GM12864 (cell line): ENCODE measurements around the gene FSTL4.

Source experiments
- DNase-seq: peaks from one replicate; pipeline ENCODE4 v3.0.0-alpha.2; 2011; ENCODE audit warnings: low read depth
- H3K4me3 ChIP-seq: 2 replicates; pipeline ENCODE4 v1.5.1; 2011; ENCODE audit warnings: mild to moderate bottlenecking, low read depth, low read length, control low read depth
- TF ChIP-seq, protein P1 (sequence below): IDR thresholded peaks from 2 replicates; pipeline ENCODE4 v1.5.1; 2011; ENCODE audit warnings: low read depth, mild to moderate bottlenecking, moderate library complexity, low read length, control low read depth, inconsistent platforms; ENCODE audit errors: missing control alignments

The FSTL4 gene

GRCh38 chr5:133164759-133165158 lies 447.6 kb downstream of the FSTL4 start:
- TF ChIP-seq, protein P1, sequence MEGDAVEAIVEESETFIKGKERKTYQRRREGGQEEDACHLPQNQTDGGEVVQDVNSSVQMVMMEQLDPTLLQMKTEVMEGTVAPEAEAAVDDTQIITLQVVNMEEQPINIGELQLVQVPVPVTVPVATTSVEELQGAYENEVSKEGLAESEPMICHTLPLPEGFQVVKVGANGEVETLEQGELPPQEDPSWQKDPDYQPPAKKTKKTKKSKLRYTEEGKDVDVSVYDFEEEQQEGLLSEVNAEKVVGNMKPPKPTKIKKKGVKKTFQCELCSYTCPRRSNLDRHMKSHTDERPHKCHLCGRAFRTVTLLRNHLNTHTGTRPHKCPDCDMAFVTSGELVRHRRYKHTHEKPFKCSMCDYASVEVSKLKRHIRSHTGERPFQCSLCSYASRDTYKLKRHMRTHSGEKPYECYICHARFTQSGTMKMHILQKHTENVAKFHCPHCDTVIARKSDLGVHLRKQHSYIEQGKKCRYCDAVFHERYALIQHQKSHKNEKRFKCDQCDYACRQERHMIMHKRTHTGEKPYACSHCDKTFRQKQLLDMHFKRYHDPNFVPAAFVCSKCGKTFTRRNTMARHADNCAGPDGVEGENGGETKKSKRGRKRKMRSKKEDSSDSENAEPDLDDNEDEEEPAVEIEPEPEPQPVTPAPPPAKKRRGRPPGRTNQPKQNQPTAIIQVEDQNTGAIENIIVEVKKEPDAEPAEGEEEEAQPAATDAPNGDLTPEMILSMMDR: no peak
- no peak overlapping the region for H3K4me3 ChIP-seq
- no peak for DNase-seq

DNA sequence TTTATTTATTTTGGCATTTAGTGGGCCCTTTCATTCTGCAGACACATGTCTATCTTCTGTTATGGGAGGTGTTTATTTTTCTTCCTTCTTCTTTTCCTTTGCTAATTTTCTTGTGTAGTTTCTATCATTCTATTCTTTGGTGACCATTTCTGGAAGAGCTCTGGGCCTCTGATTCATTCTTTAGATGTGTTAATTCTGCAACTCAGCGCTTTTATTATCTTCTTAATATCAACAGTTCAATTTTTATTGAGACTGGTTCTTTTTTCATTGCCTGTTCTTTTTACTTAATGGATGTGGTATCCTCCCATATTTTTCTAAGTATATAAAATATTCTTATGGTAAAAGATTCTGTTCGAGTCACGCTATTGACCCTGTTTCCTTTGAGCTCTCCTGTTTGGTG lies 448.5 kb downstream of the FSTL4 start:
- TF ChIP-seq, protein P1: no peak
- H3K4me3 ChIP-seq: no peak overlapping the region
- DNase-seq: no peak

GRCh38 chr5:133159543-133159942 lies 452.8 kb downstream of the FSTL4 start:
- DNase-seq: no peak
- TF ChIP-seq, protein P1: no peak
- H3K4me3 ChIP-seq: no peak overlapping the region

GRCh38 chr5:133155326-133155969 lies 456.9 kb downstream of the FSTL4 start:
- TF ChIP-seq, protein P1: no peak
- no peak for DNase-seq
- H3K4me3 ChIP-seq: no peak overlapping the region

GRCh38 chr5:133154274-133155075 lies 457.9 kb downstream of the FSTL4 start:
- no peak for DNase-seq
- TF ChIP-seq, protein P1: no peak
- H3K4me3 ChIP-seq: no peak overlapping the region

DNA sequence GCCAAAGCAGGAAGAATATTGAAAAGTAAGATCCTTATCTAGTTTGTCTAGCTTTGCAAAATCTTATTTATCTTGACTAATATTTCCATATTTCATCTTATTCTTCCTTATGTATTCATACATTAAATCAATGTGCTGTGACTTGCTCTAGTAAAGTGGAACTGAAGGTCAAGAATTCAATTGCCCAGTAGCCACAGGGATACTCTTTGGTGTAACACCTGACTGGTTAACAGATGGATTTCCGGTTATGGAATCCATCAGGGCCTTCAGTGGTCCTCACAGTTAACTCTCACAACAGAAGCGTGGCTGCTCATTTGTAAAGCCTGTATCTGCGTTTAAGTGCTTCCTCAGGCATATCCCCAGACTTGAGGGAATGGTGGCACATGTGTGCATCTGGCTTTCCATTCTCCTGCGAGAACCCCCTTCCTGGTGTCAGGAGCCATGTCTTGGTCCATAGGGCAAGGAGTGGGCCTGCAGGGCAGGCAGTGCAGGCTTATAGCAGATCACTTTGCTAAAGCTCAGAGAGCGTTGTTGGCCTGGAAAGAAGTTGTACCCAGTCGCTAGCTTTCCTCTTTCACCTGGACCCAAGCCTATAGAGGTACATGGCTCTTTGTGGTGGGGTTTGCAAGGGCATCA lies 461.3 kb downstream of the FSTL4 start:
- TF ChIP-seq, protein P1: no peak
- no peak for DNase-seq
- no peak overlapping the region for H3K4me3 ChIP-seq

DNA sequence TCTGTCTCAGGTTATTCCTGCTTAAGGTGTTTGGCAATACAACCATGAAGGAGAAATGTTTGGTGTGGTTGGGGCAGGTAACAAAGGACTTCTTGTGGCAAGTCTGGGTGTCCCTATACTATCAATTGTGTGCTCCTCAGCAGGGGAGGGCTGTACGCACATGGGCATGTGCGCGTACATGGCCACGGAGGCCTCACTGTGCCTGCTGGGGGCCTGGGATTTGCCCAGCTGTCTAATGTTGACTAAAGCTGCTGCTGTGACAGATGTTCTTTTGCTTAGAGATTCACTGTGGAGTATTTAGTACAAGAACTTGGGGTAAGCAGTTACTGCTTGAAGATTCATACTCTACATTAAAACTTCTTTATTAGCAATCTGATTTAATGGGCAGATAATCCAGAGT lies 463.0 kb downstream of the FSTL4 start:
- DNase-seq: no peak
- no peak overlapping the region for H3K4me3 ChIP-seq
- TF ChIP-seq, protein P1: no peak
